ACHN (cell line): ENCODE data around the gene HBA2.
"Not testable (repeated sequence)": the region's sequence is repeated elsewhere in the genome, so short reads cannot be mapped to it uniquely, and the experiment has no call there.

Experiments
- DNase-seq: peaks from one replicate; pipeline ENCODE4 v3.0.0-alpha.2; 2015
- in situ Hi-C: cut with HindIII; loops from 2 replicates; pipeline ENCODE4 v1.10.0; 2017; ENCODE audit warnings: low sequenced_read_pairs, low pct_ligation_motif_present, low pct_unique_long_range_greater_than_20kb

The HBA2 gene

DNA sequence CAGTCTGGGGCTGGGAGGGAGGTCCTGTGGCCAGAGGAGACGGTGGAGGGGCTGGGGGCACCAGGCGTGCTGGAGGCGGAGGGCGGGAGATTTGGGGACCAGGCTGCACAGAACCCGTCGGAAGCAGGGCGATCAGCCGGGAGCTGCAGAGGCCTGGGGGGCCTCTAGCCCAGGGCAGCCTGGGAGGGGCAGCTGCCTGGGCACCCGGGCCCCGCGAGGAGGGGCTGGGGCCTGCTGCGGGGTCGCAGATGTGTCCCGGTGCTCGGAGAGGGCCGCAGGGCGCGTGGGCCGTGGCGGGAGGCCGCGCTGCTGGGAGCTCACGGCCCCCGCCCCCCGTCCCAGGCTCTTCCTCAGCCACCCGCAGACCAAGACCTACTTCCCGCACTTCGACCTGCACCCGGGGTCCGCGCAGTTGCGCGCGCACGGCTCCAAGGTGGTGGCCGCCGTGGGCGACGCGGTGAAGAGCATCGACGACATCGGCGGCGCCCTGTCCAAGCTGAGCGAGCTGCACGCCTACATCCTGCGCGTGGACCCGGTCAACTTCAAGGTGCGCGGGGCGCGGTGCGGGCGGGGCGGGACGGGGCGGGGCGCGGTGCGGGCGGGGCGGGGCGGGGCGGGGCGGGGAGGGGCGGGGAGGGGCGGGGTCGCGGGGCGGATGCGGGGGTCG is 19.0 kb upstream of the HBA2 start:
- in situ Hi-C loops, DNase-seq: not testable (repeated sequence)

DNA sequence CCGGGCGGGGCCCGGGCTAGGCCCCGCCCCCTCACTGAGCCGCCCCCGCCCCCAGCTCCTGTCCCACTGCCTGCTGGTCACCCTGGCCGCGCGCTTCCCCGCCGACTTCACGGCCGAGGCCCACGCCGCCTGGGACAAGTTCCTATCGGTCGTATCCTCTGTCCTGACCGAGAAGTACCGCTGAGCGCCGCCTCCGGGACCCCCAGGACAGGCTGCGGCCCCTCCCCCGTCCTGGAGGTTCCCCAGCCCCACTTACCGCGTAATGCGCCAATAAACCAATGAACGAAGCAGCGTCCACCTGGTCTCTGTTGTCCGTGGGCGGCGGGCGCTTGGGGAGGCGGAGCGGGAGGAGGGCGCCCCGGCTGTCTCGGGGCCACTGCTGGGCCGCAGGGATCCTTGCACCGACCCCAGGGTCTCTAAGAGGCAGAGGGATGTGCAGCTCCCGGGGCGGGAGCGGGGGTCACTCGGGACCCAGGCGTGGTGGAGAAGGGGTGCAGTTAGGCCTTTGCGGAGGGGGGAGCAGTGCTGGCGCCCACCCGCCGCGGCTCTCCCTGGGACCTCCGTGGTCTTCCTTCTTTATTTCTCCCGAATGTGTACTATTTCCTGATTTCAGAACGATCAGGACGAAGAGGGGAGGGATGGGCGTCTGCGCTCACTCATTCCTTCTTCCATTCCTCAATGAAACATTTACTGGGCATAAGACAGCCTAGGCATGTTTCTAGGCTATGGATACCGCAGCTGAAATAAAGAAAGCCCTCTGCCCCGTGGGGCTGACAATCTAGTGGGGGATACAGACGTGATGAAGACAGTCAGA is 18.3 kb upstream of the HBA2 start:
- in situ Hi-C loops: no loop called here
- DNase-seq: peak; percentile 52

DNA sequence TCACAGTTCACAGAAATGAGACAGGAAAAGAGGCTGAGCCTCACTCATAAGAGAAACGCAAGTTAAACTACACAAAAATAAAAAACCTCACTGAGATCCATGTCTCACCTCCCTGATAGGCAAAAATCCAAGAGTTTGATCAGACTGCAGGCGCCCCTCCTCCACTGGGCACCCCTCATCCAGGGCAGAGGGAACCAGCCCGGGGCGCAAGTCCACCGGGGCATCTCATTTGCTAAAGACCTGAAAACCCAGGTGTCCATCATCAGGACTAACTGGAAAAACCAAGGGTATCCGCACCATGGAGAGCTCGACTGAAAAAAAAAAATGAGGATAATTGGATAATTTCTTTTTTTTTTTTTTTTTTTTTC is 17.7 kb upstream of the HBA2 start:
- in situ Hi-C loops: no loop called here
- DNase-seq: no peak

DNA sequence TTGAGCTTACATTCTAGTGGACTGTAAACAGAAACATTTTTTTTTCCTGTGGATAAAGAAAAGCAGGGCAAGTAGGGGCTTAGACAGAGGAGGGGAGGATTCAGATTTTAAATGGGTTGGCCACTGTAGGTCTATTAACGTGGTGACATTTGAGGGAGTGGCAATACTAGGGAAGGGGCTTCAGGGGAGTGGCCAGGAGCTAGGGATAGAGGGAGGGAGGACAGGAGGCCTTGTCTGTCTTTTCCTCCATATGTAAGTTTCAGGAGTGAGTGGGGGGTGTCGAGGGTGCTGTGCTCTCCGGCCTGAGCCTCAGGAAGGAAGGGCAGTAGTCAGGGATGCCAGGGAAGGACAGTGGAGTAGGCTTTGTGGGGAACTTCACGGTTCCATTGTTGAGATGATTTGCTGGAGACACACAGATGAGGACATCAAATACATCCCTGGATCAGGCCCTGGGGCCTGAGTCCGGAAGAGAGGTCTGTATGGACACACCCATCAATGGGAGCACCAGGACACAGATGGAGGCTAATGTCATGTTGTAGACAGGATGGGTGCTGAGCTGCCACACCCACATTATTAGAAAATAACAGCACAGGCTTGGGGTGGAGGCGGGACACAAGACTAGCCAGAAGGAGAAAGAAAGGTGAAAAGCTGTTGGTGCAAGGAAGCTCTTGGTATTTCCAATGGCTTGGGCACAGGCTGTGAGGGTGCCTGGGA is 13.4 kb upstream of the HBA2 start:
- no peak for DNase-seq
- in situ Hi-C loops: no loop called here

DNA sequence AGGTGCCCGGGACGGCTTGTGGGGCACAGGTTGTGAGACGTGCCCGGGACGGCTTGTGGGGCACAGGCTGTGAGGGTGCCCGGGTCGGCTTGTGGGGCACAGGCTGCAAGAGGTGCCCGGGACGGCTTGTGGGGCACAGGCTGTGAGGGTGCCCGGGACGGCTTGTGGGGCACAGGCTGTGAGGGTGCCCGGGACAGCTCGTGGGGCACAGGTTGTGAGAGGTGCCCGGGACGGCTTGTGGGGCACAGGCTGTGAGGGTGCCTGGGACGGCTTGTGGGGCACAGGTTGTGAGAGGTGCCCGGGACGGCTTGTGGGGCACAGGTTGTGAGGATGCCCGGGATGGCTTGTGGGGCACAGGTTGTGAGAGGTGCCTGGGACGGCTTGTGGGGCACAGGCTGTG is 12.4 kb upstream of the HBA2 start:
- in situ Hi-C loops, DNase-seq: not testable (repeated sequence)

DNA sequence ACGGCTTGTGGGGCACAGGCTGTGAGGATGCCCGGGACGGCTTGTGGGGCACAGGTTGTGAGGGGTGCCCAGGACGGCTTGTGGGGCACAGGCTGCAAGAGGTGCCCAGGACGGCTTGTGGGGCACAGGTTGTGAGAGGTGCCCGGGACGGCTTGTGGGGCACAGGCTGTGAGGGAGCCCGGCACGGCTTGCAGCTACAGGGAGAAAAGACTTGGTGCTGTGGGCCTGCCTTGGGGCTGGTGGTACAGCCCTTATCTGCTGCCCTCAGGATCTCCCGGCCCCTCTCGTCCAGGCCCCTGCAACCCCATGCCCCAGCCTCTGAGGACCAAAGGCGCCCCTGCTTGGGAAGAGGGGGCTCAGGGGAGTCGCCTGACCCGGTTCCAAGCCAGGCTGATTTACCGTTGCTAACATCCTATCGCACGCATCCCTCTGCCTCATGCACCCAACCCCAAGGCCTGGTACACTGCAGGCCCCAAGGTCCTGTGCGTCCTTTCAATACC is 11.9 kb upstream of the HBA2 start:
- in situ Hi-C loops: no loop called here

DNA sequence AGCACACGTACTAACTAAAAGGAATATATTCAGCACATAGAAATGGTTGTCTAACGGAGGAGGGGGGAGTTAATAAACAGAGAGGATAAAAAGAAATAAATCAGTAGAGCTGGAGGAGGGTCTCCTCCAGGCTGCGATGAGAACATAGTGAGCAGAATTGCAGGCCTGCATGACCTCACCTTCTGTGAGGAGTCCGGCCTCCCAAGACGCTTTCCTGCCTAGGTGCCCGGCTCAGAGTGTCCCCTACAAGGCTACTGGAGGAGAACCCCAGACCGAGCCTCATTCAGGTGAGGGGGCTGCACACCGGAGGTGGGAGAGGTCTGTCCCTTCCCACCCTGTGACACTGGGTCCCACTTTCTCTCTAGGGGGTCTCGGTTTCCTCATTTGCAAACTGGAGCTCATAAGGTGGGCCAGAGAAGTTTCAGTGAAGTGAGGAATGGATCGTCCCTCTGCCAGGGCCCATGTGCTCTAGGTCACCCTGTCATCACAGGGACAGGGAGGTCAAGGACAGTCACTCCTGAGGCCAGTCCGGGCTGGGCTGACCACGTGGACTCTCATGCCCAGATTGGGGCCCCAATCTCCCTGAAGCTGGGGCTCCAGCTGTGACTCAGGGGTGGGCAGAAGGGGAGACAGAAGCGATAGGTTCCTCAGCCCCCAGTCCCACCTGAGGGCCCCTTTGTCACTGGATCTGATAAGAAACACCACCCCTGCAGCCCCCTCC is 10.2 kb upstream of the HBA2 start:
- in situ Hi-C loops: no loop called here
- no peak for DNase-seq

More for the DNA sequence above, 11.9 kb upstream of the HBA2 start:
- no peak for DNase-seq

DNA sequence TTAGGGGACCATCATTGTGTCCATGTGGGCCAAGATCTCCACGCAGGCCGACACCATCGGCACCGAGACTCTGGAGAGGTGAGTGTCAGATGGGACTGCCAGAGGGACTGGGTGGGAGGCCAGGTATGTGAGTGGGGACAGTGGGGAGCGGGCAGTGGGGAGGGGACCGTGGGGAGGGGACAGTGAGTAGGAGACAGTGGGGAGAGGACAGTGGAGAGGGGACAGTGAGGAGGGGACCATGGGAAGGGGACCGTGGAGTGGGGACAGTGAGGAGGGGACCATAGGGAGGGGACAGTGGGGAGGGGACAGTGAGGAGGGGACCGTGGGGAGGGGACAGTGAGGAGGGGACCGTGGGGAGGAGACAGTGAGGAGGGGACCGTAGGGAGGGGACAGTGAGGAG is 9.5 kb upstream of the HBA2 start:
- DNase-seq, in situ Hi-C loops: not testable (repeated sequence)

DNA sequence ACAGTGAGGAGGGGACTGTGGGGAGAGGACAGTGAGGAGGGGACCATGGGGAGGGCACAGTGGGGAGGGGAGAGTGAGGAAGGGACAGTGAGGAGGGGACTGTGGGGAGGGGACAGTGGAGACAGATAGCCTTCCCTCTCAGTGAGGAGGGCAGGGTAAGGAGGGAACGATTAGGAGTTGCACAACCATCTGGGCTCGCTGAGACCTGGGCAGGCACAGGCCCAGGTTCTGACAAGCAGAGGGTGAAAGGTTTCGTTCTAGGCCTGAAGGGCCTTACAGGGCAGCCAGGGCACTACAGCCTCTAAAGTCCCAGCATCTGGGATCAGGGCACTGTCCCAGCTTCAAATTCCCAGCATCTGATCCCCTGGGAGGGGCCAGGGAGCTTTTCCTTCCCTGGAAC is 9.0 kb upstream of the HBA2 start:
- DNase-seq, in situ Hi-C loops: not testable (repeated sequence)

DNA sequence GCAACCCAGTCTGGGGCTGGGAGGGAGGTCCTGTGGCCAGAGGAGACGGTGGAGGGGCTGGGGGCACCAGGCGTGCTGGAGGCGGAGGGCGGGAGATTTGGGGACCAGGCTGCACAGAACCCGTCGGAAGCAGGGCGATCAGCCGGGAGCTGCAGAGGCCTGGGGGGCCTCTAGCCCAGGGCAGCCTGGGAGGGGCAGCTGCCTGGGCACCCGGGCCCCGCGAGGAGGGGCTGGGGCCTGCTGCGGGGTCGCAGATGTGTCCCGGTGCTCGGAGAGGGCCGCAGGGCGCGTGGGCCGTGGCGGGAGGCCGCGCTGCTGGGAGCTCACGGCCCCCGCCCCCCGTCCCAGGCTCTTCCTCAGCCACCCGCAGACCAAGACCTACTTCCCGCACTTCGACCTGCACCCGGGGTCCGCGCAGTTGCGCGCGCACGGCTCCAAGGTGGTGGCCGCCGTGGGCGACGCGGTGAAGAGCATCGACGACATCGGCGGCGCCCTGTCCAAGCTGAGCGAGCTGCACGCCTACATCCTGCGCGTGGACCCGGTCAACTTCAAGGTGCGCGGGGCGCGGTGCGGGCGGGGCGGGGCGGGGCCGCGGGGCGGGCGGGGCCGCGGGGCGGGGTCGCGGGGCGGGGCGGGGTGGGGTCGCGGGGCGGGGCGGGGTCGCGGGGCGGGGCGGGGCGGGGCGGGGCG is 8.4 kb upstream of the HBA2 start:
- DNase-seq, in situ Hi-C loops: not testable (repeated sequence)

DNA sequence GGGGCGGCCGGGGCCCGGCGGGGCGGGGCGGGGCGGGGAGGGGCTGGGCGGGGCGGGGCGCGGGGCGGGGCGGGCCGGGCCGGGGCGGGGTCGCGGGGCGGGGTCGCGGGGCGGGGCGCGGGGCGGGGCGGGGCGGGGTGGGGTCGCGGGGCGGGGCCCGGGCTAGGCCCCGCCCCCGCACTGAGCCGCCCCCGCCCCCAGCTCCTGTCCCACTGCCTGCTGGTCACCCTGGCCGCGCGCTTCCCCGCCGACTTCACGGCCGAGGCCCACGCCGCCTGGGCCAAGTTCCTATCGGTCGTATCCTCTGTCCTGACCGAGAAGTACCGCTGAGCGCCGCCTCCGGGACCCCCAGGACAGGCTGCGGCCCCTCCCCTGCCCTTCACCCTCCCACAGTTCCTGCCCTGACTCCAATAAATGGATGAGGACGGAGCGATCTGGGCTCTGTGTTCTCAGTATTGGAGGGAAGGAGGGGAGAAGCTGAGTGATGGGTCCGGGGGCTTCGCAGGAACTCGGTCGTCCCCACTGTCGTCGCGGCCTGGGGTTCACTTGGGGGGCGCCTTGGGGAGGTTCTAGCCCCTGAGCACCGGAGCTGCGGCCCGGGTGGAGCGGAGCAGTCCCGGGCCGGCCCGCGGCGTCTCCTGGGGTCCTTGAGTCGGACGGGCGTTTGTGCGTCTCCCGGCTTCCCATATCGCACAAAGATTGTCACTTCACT is 7.7 kb upstream of the HBA2 start:
- in situ Hi-C loops: no loop called here
- DNase-seq: no peak

DNA sequence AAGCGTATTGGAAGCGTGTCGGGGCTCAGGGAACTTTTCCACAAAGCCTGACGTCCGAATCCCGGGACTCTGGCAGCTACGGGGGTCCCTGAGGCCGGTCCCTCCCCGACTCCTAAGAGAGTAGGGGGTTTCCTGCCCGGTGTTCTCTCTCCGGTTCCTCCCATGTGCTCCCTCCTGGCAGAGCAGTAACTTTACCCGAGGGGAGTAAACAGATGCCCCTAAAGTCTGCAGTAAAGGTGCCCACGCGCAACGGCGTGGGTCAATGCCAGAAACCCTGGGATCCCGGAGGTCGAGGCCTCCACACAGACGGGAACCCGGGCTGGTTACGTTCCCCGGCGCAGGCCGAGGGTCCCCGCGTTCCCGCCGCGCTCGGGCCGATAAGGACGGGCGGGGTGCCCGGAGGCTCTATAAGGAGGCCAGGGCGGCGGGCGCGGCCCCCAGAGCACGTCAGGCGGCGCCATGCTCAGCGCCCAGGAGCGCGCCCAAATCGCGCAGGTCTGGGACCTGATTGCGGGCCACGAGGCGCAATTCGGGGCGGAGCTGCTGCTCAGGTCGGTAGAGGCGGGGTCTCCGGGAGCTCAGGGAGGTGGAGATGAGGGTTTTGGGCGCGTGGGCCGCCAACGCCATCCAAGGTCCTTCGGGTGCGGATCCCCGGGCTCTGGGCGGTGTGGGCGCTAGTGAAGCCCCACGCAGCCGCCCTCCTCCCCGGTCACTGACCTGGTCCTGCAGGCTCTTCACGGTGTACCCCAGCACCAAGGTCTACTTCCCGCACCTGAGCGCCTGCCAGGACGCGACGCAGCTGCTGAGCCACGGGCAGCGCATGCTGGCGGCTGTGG is 6.9 kb upstream of the HBA2 start, which contains the start of gene HBM:
TSS of gene HBM (plus strand) at position 440 of the 836 bp plus-strand sequence. CDS start at position 460, 20 bp downstream.
- in situ Hi-C loops: no loop called here
- no peak for DNase-seq

DNA sequence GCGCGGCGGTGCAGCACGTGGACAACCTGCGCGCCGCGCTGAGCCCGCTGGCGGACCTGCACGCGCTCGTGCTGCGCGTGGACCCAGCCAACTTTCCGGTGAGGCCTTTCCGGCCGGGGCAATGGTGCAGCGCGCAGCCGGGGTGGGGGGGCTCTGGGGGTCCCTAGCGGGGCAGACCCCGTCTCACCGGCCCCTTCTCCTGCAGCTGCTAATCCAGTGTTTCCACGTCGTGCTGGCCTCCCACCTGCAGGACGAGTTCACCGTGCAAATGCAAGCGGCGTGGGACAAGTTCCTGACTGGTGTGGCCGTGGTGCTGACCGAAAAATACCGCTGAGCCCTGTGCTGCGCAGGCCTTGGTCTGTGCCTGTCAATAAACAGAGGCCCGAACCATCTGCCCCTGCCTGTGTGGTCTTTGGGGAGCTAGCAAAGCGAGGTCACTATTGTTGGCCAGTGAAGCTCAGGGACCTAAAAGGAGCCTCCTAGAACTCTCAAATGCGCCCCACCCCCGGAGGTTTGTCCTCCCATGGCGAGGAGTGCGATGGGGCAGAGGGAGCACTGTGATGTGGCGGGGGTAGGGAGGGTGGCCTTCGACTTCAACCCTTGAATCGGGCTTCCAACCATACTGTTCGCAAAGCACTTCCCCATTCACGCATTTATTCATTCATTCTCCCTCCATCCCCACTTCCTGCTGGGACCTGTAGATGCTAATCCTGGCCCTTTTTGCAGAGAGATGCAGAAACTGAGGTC is 6.1 kb upstream of the HBA2 start:
- in situ Hi-C loops: no loop called here
- DNase-seq: no peak

DNA sequence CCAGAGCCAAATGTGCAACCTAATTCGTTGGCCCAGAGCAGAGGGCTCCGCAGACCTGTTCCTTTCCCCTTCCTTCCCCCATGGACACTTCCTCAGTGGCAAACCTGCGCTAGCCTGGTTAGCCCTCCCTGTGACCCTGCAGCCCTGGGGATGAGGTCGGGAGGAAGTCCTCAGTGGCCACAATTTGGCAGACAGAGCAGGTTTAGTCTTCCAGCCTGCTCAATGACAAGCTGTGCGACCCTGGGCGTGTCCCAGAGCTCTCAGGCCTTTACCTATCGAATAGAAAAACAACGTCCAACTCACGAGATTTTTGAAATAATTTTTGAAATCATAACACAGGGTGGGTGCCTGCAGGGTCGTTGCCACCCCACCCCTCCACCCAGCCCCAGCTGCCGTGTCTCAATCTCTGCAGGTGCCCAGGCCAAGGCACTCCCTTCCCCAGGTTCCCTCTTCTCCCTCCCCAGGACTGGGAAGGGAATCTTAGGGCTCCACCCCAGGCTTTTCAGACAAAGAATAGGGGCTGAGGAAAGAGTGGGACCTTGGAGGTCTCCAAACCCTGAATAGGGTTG is 5.5 kb upstream of the HBA2 start:
- in situ Hi-C loops: no loop called here
- DNase-seq: no peak

DNA sequence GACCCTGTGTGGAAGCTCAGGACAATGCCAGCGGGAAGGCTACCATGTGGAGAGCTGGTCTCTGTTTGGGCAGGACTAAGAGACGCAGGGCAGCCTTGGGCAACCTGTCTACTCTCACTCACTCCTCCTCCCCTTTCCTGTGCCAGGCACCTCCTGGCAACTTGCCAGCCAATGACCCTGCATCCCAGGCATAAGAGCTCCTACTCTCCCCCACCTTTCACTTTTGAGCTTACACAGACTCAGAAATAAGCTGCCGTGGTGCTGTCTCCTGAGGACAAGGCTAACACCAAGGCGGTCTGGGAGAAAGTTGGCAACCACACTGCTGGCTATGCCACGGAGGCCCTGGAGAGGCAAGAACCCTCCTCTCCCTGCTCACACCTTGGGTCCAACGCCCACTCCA is 4.3 kb upstream of the HBA2 start:
- DNase-seq: no peak
- in situ Hi-C loops: no loop called here

DNA sequence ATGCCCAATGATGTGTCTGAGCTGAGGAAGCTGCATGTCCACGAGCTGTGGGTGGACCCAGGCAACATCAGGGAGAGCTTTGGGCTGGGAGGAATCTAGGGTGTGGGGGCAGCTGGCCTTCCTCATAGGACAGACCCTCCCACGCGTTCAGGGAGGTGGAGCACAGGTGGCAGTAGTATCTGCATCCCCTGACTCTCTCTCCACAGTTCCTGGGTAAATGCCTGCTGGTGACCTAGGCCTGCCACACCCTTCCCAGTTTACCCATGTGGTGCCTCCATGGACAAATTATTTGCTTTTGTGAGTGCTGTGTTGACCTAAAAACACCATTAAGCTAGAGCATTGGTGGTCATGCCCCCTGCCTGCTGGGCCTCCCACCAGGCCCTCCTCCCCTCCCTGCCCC is 3.7 kb upstream of the HBA2 start:
- in situ Hi-C loops: no loop called here

More for the DNA sequence above, 3.7 kb upstream of the HBA2 start:
- no peak for DNase-seq
